GM12864 (cell line): ENCODE measurements around the gene OXNAD1.

Experiments
- DNase-seq: peaks from one replicate; pipeline ENCODE4 v3.0.0-alpha.2; 2011; ENCODE audit warnings: low read depth
- H3K4me3 ChIP-seq: 2 replicates; pipeline ENCODE4 v1.5.1; 2011; ENCODE audit warnings: mild to moderate bottlenecking, low read depth, low read length, control low read depth
- TF ChIP-seq, protein P1 (sequence below): IDR thresholded peaks from 2 replicates; pipeline ENCODE4 v1.5.1; 2011; ENCODE audit warnings: low read depth, mild to moderate bottlenecking, moderate library complexity, low read length, control low read depth, inconsistent platforms; ENCODE audit errors: missing control alignments

Gene OXNAD1

GRCh38 chr3:16322189-16322588 lies 57.2 kb downstream of the OXNAD1 start:
- no peak overlapping the region for H3K4me3 ChIP-seq
- DNase-seq: no peak
- TF ChIP-seq, protein P1, sequence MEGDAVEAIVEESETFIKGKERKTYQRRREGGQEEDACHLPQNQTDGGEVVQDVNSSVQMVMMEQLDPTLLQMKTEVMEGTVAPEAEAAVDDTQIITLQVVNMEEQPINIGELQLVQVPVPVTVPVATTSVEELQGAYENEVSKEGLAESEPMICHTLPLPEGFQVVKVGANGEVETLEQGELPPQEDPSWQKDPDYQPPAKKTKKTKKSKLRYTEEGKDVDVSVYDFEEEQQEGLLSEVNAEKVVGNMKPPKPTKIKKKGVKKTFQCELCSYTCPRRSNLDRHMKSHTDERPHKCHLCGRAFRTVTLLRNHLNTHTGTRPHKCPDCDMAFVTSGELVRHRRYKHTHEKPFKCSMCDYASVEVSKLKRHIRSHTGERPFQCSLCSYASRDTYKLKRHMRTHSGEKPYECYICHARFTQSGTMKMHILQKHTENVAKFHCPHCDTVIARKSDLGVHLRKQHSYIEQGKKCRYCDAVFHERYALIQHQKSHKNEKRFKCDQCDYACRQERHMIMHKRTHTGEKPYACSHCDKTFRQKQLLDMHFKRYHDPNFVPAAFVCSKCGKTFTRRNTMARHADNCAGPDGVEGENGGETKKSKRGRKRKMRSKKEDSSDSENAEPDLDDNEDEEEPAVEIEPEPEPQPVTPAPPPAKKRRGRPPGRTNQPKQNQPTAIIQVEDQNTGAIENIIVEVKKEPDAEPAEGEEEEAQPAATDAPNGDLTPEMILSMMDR: no peak

DNA sequence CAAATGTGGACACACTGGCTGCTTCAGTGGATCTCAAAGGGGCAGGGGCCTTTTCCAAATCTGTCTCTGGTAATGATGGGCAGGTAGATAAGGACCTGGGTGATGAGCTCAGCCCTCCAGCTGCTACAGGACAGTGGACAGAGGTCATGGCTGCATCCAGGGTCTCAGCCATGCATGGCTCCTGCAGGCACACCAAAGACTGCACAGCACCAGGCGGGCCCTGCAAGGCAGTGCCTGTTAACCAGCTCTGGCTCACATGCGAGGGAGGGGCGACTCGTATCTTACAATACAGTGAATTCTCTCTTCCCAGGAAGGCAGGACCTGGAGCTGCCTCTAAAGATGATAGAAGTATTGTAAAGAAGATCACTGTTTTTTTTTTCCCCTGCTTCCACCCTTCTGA lies 58.7 kb downstream of the OXNAD1 start:
- no peak for DNase-seq
- H3K4me3 ChIP-seq: no peak overlapping the region
- TF ChIP-seq, protein P1: no peak

DNA sequence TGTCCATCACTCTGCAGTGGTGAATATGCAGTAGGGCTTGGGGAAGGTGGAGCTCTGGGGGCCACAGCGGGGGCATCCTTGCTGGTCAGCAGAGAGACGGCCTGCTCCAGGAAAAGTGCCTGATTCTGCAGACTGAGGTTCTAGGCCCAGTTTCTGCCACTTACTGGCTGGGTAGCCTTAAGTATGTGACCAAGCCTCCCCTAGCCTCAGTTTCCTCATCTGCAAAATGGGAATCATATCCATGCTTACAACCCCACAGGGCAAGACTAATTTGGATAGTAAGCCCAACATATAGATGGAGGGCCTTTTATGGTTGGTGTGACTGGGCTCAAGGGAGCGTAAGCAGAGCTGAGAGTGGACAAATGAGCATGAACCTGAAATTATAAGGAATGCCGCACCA lies 60.8 kb downstream of the OXNAD1 start:
- TF ChIP-seq, protein P1: no peak

DNA sequence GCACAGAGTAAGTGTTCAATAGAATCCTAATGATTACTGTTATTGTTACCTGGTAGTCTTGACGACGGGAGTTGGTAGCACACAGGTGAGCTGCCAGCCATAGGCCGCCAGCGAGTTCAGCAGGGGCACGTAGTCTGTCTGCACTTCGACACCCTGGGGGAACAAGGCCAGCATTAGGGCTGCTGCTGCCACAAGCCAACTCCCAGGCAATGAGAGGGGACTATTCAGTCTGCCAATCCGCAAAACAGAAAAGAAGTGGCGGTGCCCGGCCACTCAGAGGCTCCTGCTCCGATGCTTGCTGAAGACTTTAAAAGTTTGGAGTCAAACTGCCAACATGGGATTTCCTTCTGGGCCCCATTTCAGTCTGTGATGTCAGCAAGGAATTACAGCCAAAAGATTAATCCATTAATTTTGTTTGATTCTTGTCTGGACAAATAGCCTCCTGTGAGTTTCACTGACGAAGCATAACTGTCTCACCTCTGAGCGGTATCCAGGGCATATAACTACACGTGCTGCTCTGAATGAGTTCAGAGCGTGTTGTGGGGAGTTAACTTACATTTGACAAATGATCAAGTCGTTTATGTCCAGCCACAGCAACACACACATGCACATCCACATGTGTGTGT lies 61.8 kb downstream of the OXNAD1 start:
- DNase-seq: no peak
- H3K4me3 ChIP-seq: no peak overlapping the region
- TF ChIP-seq, protein P1: no peak

More for the DNA sequence above, 60.8 kb downstream of the OXNAD1 start:
- no peak overlapping the region for H3K4me3 ChIP-seq
- no peak for DNase-seq

GRCh38 chr3:16328124-16328523 lies 63.1 kb downstream of the OXNAD1 start:
- H3K4me3 ChIP-seq: no peak overlapping the region
- TF ChIP-seq, protein P1: no peak
- no peak for DNase-seq

- DNase-seq: no peak
- no peak overlapping the region for H3K4me3 ChIP-seq
- TF ChIP-seq, protein P1: no peak
Observed at GRCh38 chr3:16329036-16329825, 64.2 kb downstream of the OXNAD1 start.

- no peak overlapping the region for H3K4me3 ChIP-seq
- DNase-seq: no peak
- TF ChIP-seq, protein P1: no peak
Observed at GRCh38 chr3:16329826-16330129, 64.8 kb downstream of the OXNAD1 start.
